ENCODE measurements around the gene DNAH14. TPM values are rescaled to one million over a fixed set of nuclear protein-coding genes. Genes with fewer than 3 reads are reported as not detected.

DNAH14 gene
- total RNA-seq, 1 experiment from 2014 or later: 47.0 TPM

GRCh38 chr1:225442123-225442505 lies 512.6 kb downstream of the DNAH14 start:
- no peaks in the 10 kb centered on the region for H3K4me1 ChIP-seq (ENCODE audit: control insufficient read depth, insufficient read depth, low read length)
- DNase-seq (ENCODE audit: low read depth, low spot score): no peak
- H3K27ac ChIP-seq (ENCODE audit: low read length): no peak overlapping the region
- ATAC-seq: no peak
- no peaks in the 10 kb centered on the region for H3K36me3 ChIP-seq (ENCODE audit: control insufficient read depth, insufficient read depth, low read length)
- H3K4me3 ChIP-seq (ENCODE audit: low read depth in 2 of 2, low read length in 2 of 2): no peak overlapping the region
- TF ChIP-seq POLR2AphosphoS5 (IDR thresholded peaks at IDR 0.05; ENCODE audit: low read depth, low read length) (no peak), CTCF (IDR thresholded peaks at IDR 0.05) (no peak), TCF7L2 (IDR thresholded peaks at IDR 0.05; ENCODE audit: low read depth, low read length) (no peak), SIN3A (IDR thresholded peaks at IDR 0.05; ENCODE audit: borderline replicate concordance, insufficient read depth, low read depth, low read length) (no peak), REST (IDR thresholded peaks at IDR 0.05; ENCODE audit: insufficient read depth in 1 of 2, low read depth in 2 of 2, low read length in 1 of 2) (no peak)
- intact Hi-C loops (cut with micrococcal nuclease; ENCODE audit: unreplicated experiment) (no loop called here), in situ Hi-C loops (cut with HindIII; ENCODE audit: low pct_unique_long_range_greater_than_20kb, low sequenced_read_pairs) (no loop called here)
- CTCF ChIA-PET: no interaction called here
- no peaks in the 10 kb centered on the region for H3K27me3 ChIP-seq (ENCODE audit: control insufficient read depth, insufficient read depth, low read length)
- H3K9me3 ChIP-seq (ENCODE audit: control insufficient read depth, insufficient read depth, low read depth, low read length): no peaks in the 10 kb centered on the region
- POLR2A ChIA-PET: no interaction called here
- no TSS peak for BruUV-seq (replicated peaks)

GRCh38 chr1:225445639-225446594 lies 516.4 kb downstream of the DNAH14 start:
- ATAC-seq (no peak), DNase-seq (ENCODE audit: low read depth, low spot score) (no peak)
- no TSS peak for BruUV-seq (replicated peaks)
- H3K4me1 ChIP-seq (ENCODE audit: control insufficient read depth, insufficient read depth, low read length): no peaks in the 10 kb centered on the region
- no peaks in the 10 kb centered on the region for H3K9me3 ChIP-seq (ENCODE audit: control insufficient read depth, insufficient read depth, low read depth, low read length)
- TF ChIP-seq TCF7L2 (IDR thresholded peaks at IDR 0.05; ENCODE audit: low read depth, low read length) (no peak), REST (IDR thresholded peaks at IDR 0.05; ENCODE audit: insufficient read depth in 1 of 2, low read depth in 2 of 2, low read length in 1 of 2) (no peak), CTCF (IDR thresholded peaks at IDR 0.05) (no peak)
- no peak overlapping the region for H3K4me3 ChIP-seq (ENCODE audit: low read depth in 2 of 2, low read length in 2 of 2)
- H3K36me3 ChIP-seq (ENCODE audit: control insufficient read depth, insufficient read depth, low read length): no peaks in the 10 kb centered on the region
- ChIA-PET CTCF (no interaction called here), POLR2A (no interaction called here)
- intact Hi-C loops (cut with micrococcal nuclease; ENCODE audit: unreplicated experiment): no loop called here
- no peak overlapping the region for H3K27ac ChIP-seq (ENCODE audit: low read length)
- H3K27me3 ChIP-seq (ENCODE audit: control insufficient read depth, insufficient read depth, low read length): no peaks in the 10 kb centered on the region
- in situ Hi-C loops (cut with HindIII; ENCODE audit: low pct_unique_long_range_greater_than_20kb, low sequenced_read_pairs): no loop called here

All from Panc1 (cell line).